Renal cortical epithelial cell (primary cell): Measurements from ENCODE around the gene SORCS2. TPM values are rescaled to one million over a fixed set of nuclear protein-coding genes. Genes with fewer than 3 reads are reported as not detected.

Experiments used
- DNase-seq: peaks from one replicate; pipeline ENCODE4 v3.0.0-alpha.2; 2011; ENCODE audit warnings: low read depth
- total RNA-seq: library from RNA; depleted of rRNA; stranded (reverse); fragments of >200 nt; gene quantifications from 2 replicates; pipeline ENCODE4 v1.2.3, GENCODE V29; 2014

Gene SORCS2
- total RNA-seq, 1 donor from 2014 or later, result 11.0 TPM

DNA sequence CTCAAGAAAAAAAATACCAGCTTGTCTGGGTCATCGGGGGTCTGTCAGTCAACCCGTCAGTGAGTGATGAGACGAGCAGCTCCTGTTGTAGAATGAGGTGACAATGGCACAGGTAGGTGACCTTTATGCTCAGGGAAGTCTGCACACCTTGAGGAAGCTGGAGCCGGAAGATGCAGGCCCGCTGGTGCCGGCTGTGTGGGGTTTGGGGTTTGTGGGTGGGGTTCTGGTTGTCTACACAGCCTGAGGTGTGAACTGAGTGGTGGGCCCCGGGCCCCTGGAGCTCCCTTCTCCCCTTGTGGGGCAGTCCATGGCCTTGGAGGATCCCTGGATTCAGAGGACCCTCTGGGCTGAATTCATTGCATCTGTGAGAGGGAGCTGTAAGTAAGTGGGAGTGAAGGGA lies 75.5 kb downstream of the SORCS2 start:
- DNase-seq, result no peak

DNA sequence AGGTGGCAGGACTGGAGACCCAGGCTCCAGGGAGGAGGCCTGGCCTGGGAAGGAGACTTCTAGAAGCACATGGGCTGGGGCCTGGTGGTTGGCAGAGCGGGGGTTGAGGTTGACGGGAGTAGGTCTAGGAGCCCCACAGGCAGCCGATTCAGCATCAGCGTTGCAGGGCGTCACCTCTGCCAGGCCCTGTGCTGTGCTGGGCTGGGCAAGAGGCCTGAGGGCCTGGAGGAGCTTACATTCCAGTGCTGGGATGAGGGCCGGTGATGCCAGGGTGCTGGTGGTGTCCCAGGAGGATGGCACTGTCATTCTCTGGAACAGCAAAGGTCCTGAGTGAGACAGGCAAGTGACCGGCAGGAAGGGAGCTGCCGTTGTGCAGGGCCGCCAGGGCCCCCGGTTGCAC lies 76.6 kb downstream of the SORCS2 start:
- no peak for DNase-seq

DNA sequence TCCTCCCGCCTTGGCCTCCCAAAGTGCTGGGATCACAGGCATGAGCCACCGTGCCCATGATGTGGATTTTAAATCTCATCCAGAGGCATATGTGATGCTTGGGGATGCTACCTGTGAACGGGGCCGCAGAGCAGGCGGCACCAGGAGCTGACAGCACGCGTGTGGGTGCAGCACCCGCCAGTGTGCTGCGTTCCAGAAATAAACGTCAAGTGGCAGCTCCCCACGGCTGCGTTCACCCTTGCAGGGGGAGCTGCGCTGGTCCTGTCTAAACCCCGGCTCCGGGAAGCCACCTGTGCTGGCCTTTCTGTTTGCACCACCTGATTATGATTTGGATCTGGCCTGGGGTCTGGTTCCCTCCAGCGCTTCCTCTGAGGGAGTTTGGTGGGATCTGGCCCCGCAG lies 77.8 kb downstream of the SORCS2 start:
- no peak for DNase-seq

DNA sequence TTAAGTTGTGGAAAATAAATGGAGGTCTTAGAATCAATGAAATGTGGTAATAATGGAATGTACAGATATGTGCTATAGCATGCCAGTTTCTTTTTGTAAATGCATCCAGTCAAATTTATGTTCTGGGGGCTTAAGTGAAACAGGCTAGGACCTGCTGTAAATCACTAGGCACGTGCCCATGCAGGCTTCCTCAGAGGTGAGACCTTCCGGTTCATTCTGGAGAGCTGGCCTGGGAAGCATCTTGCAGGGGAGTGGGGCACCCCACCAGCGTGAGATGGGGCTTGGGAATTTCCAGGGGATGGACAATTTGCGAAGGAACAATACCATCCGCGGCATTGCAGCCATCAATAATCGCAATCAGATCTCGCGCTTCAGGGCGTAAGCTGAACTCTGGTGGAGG lies 80.1 kb downstream of the SORCS2 start:
- no peak for DNase-seq

DNA sequence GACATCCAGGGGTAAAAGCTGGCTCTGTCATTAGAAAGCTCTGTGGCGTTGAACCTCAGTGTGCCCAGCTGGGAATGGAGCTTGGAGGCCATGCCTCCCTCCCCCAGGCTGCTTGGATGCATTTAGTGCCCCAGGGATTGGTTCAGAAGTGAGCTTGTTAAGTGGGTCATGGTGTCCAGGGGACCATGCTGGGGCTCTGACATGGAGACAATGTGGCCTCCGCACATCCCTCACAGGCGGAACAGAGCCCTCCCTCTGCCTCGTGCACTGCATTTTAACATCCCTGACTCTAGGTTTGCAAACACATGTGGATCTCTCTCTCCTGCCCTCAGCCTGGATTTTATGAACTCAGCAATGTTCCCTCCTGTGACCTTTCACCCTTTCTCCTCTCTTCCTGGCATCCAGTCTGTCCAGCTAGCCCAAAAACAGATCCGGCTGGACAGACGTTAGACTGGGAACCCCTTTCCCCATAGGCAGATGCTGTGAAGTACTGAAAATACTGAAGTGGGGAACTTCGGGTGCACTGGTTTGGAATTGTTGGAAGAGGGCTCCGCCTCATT lies 81.5 kb downstream of the SORCS2 start:
- DNase-seq, result no peak

DNA sequence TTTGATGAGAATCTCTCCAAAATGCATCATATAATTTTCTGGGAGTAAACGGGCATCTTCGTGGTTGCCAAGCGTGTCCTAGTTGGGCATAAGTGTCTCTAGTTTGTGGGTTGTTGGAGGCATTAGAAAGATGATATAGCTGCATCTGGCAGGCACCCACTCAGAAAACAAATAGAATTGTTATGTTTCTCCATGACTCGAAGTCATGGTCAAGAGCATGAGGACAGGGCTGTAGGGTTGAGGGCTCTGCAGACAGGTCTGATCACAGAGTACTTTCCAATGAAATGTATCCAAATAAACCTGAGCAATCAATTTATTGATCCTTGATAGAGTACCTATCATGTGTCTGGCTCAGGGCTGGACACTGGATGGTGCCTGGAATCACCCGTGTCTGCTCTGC lies 82.7 kb downstream of the SORCS2 start:
- peak; percentile 5 for DNase-seq

GRCh38 chr4:7275490-7276154 lies 83.3 kb downstream of the SORCS2 start:
- DNase-seq, result peak; percentile 21

GRCh38 chr4:7276515-7276914 lies 84.2 kb downstream of the SORCS2 start:
- DNase-seq, result no peak

DNA sequence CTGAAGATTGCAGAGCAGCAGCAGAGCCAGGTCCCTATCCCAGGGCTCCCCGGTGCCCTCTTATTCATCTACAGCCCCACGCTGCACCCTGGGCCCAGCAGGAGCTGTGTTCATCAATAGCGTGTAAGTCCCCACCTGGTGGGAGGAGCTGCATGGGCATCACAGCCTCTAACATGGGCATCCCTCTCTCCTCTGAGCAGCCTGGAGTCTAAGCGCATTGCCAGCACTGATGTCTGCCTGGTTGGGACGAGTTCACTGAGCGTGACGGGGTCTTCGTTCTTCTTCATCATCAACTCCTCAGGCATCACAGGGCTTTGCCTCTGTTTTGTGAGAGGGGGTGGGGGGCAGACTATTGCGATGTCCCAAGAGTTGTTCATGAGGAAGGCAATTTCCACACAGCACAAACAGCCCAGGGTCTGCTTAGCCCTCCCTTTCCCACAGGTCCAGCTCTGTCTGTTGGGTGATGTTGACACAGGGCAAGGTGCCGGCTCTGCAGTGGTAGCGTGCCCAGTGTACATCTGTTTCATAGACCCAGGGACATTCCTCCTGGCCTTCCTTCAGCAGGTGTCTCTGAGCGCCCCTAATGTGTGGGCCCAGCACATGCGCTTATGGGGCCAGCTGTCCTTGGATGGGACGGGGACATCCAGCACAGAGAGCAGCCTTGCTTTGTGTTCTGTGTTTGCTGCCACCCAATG lies 85.9 kb downstream of the SORCS2 start:
- DNase-seq, result no peak

GRCh38 chr4:7278981-7279380 lies 86.6 kb downstream of the SORCS2 start:
- no peak for DNase-seq

DNA sequence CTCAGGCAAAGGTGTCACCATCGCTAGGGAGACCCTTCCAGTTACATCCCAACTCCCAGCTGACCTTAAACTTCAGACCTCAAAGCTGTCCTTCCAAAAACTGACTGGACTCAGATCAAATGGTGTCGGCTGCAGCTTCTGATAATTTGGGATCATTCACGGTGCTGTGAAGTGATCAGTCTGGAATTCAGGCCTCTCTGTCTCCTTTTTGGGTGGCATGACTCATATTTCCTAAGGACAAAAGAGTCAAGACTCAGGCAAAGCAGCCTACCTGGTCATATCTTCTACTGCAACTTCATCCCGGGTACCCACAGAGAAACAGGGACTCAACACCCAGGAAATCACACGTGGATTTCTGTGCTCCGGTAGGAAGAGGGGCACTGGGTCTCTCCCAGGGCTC lies 87.6 kb downstream of the SORCS2 start:
- no peak for DNase-seq

DNA sequence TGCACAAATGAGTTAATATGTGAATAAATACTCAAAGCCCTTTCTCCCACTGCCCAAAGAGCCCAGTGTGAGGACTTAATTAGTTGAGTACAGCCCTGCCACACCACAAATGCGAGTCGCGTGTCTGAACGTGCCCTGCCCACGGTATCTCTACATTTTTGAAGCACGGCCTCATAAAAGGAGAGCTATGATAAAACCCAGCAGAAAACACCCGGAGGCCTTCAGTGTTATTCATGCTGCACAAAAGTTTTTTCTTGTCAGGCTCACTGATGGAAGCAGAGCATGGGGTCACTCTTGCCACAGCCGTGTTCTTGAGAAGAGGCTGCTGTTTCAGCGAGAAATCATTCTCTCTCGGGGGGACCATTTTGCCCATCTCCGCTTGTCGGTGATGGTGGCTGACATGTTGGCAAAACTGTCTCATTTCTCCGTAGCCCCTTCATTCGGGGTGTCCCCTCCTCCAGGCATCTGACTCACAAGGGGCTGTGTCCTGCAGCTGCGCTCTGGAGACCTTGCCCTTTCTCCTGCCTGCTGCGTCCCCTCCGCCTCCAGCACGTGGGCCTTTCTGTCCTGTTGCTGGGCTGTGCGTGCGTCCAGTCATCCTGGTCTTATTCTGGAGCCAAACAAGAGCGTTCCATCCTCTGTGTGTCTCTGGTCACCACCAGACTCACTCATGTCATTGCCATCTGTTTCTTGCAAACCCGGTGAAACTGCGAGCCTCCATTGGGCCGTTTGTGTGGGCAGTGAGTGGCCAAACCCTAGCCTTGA lies 88.8 kb downstream of the SORCS2 start:
- no peak for DNase-seq

- DNase-seq, result no peak
Observed at GRCh38 chr4:7281691-7282665, 89.6 kb downstream of the SORCS2 start.

DNA sequence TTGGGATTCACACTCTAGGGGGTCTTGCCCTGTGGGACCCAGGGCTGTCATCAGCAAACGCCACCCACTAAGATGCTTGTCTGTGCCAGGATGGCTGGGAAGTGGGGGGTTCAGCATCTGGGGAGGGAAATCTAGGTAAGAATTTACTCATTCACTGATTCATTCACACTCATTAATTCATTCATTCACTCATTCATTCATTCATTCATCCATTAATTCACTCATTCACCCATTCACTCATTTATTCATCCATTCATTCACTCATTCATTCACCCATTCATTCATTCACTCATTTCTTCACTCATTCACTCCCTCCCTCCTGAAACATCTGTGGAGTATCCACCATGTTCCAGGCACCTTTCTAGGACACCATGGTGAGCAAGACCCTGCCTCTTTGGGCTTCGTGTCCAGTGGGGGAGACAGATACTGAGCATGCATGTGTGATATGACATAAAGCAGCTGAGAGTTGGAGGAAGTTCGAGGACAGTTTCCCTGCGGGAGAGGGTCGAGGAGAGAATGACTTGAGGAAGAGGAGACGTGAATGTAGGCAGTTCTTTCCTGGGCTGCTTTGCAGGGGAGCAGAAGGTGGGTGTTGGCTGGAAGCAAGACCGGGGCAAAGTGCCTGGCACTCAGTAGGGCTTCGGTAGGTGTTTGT lies 90.6 kb downstream of the SORCS2 start:
- no peak for DNase-seq

GRCh38 chr4:7285244-7286094 lies 93.1 kb downstream of the SORCS2 start:
- no peak for DNase-seq

- no peak for DNase-seq
Observed at GRCh38 chr4:7286170-7286569, 93.8 kb downstream of the SORCS2 start.

GRCh38 chr4:7286798-7287197 lies 94.5 kb downstream of the SORCS2 start:
- no peak for DNase-seq

GRCh38 chr4:7287274-7287917 lies 95.1 kb downstream of the SORCS2 start:
- DNase-seq, result no peak

DNA sequence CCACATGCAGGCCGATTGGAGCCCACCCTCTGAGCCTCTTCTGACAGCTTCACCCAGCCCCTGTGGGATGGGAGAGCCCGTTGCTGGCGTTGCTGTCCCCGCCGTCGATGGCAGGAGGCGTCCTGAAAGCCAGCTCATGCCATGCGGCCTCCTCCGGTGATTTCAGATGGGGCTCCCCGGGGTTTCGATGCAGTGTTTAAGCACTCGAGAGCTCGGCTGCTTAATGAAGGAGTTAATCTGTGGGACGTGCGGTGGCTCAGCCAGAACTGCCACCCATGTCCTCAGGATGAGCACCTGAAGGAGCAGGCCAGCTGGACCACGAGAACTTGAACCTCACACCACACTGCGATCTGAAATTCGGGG lies 95.6 kb downstream of the SORCS2 start:
- DNase-seq, result no peak
